ENCODE results near the gene KIF3B. TPM values are rescaled to one million over a fixed set of nuclear protein-coding genes. Genes with fewer than 3 reads are reported as not detected.

Gene KIF3B
- polyA plus RNA-seq, 1 donor (not counting 4 experiments of a cell fraction or from before 2014, with no cell fraction given), result 20.3 TPM

DNA sequence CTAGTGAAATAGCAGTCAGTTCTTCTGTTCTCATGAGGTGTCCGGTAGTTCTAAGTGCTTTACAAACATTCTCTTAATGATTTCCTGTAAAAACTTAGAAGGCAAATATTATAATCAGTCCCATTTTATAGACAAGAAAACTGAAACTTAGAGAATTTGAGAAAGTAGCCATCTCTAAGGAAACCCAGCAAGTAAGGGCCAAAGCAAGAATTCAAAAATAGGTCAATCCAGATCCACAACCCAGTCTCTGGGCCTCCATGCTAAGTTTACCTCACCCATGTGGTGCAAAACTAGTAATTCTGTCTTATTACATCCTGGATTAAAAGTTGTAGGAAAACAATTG is 53.1 kb downstream of the KIF3B start:
- Histone ChIP-seq H3K36me3 (ENCODE audit: control insufficient read depth in 2 of 2, extremely low read depth in 1 of 2, insufficient read depth in 2 of 2, low read length in 2 of 2) (peaks cover 7 to 24% of the 10 kb centered on the region in 2 experiments), H3K9ac (ENCODE audit: control insufficient read depth, extremely low read depth, insufficient read depth, low read length) (no peak overlapping the region), H3K79me2 (ENCODE audit: control insufficient read depth, insufficient read depth, low read length) (no peaks in the 10 kb centered on the region), H3K9me3 (ENCODE audit: control insufficient read depth, low read depth, low read length) (no peaks in the 10 kb centered on the region), H3K27me3 (ENCODE audit: control insufficient read depth, extremely low read depth, insufficient read depth, low read length) (no peaks in the 10 kb centered on the region), H3K27ac (ENCODE audit: control insufficient read depth, insufficient read depth, low read length) (no peak overlapping the region), H3K4me1 (ENCODE audit: control insufficient read depth, extremely low read depth, insufficient read depth, low read length) (peaks cover 27% of the 10 kb centered on the region), H3K4me2 (ENCODE audit: control insufficient read depth, extremely low read depth, insufficient read depth, low read depth, low read length) (no peak overlapping the region), H4K20me1 (ENCODE audit: control insufficient read depth, extremely low read depth, insufficient read depth, low read length) (no peaks in the 10 kb centered on the region), H3K4me3 (ENCODE audit: control insufficient read depth in 2 of 3, extremely low read depth in 1 of 3, insufficient read depth in 2 of 3, low read depth in 1 of 3, low read length in 3 of 3) (no peak overlapping the region), H2AFZ (ENCODE audit: control insufficient read depth, low read length) (no peak overlapping the region), H3K9me1 (ENCODE audit: control insufficient read depth, extremely low read depth, insufficient read depth, low read length) (peaks cover 6% of the 10 kb centered on the region)
- dilution Hi-C loops (cut with MboI; ENCODE audit: extremely low pct_ligation_motif_present, low sequenced_read_pairs), result no loop called here
- TF ChIP-seq EZH2 (IDR thresholded peaks at IDR 0.05; ENCODE audit: low read length) (no peak), CTCF (optimal IDR thresholded peaks at IDR 0.05 in 1 of 3, IDR thresholded peaks at IDR 0.05 in 1 of 3, conservative IDR thresholded peaks at IDR 0.05 in 1 of 3; ENCODE audit: extremely low read depth in 1 of 3, insufficient read depth in 2 of 3, low read length in 3 of 3) (no peak)
- DNase-seq (ENCODE audit: low read depth, low spot score), result no peak
- FAIRE-seq, result no peak

DNA sequence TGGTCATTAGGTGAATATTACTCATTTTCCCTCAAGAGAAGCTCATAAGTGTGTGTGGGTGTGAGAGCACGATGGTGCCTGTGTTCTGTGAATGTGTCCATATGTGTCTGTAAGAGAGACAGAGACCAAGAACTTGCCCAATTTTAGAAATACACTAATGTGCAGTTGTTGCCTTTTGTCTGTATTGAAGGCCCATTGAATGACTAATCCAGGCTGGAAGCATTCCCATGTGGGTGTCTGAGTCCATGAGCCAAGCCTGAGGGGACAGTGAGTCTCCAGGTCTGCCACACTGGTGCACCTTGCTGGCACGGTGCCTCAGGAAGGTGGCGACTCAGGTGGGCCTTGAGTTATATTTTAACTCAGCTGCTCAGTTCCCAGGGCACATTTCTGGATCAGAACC is 55.2 kb downstream of the KIF3B start:
- DNase-seq (ENCODE audit: low read depth, low spot score), result no peak
- no peak overlapping the region for H3K27ac ChIP-seq (ENCODE audit: control insufficient read depth, insufficient read depth, low read length)
- no peaks in the 10 kb centered on the region for H3K27me3 ChIP-seq (ENCODE audit: control insufficient read depth, extremely low read depth, insufficient read depth, low read length)
- peaks cover 5 to 24% of the 10 kb centered on the region in 2 experiments for H3K36me3 ChIP-seq (ENCODE audit: control insufficient read depth in 2 of 2, extremely low read depth in 1 of 2, insufficient read depth in 2 of 2, low read length in 2 of 2)
- no peak overlapping the region for H2AFZ ChIP-seq (ENCODE audit: control insufficient read depth, low read length)
- no peaks in the 10 kb centered on the region for H3K79me2 ChIP-seq (ENCODE audit: control insufficient read depth, insufficient read depth, low read length)
- no peak for FAIRE-seq
- H3K9ac ChIP-seq (ENCODE audit: control insufficient read depth, extremely low read depth, insufficient read depth, low read length), result no peak overlapping the region
- H3K9me3 ChIP-seq (ENCODE audit: control insufficient read depth, low read depth, low read length), result no peaks in the 10 kb centered on the region
- peaks cover 23% of the 10 kb centered on the region for H3K4me1 ChIP-seq (ENCODE audit: control insufficient read depth, extremely low read depth, insufficient read depth, low read length)
- no peaks in the 10 kb centered on the region for H4K20me1 ChIP-seq (ENCODE audit: control insufficient read depth, extremely low read depth, insufficient read depth, low read length)
- no peak overlapping the region for H3K4me3 ChIP-seq (ENCODE audit: control insufficient read depth in 2 of 3, extremely low read depth in 1 of 3, insufficient read depth in 2 of 3, low read depth in 1 of 3, low read length in 3 of 3)
- no peak overlapping the region for H3K4me2 ChIP-seq (ENCODE audit: control insufficient read depth, extremely low read depth, insufficient read depth, low read depth, low read length)
- peaks cover 6% of the 10 kb centered on the region for H3K9me1 ChIP-seq (ENCODE audit: control insufficient read depth, extremely low read depth, insufficient read depth, low read length)
- dilution Hi-C loops (cut with MboI; ENCODE audit: extremely low pct_ligation_motif_present, low sequenced_read_pairs), result no loop called here
- TF ChIP-seq EZH2 (IDR thresholded peaks at IDR 0.05; ENCODE audit: low read length), result no peak
- TF ChIP-seq CTCF (optimal IDR thresholded peaks at IDR 0.05 in 1 of 3, IDR thresholded peaks at IDR 0.05 in 1 of 3, conservative IDR thresholded peaks at IDR 0.05 in 1 of 3; ENCODE audit: extremely low read depth in 1 of 3, insufficient read depth in 2 of 3, low read length in 3 of 3), result no peak

All from keratinocyte (primary cell).